Panc1 (cell line): ENCODE data around the gene SNRNP70. TPM values are rescaled to one million over a fixed set of nuclear protein-coding genes. Genes with fewer than 3 reads are reported as not detected.

Experiments
- ATAC-seq: fragments of 200-7000 bp; cut with Tn5 transposase; 2 replicates; pipeline ENCODE4 v1.9.1; 2020; ENCODE audit warnings: mild to moderate bottlenecking, moderate library complexity
- BruUV-seq: library from RNA; stranded (reverse); fragments of 400-500 nt; replicated peaks from 2 replicates; lab custom pipeline; 2021; lab: Mats Ljungman, UMichigan
- CTCF ChIA-PET: fragments of 300-600 bp; sonication (Branson Sonifier 250); formaldehyde crosslinking; loops from one replicate; lab custom pipeline; 2022; ENCODE audit warnings: antibody characterized with exemption; lab: Charles Lee
- POLR2A ChIA-PET: fragments of 300-600 bp; sonication (Branson Sonifier 250); formaldehyde crosslinking; loops from one replicate; lab custom pipeline; 2022; ENCODE audit warnings: antibody characterized with exemption; lab: Charles Lee
- DNase-seq: peaks from one replicate; pipeline ENCODE4 v3.0.0-alpha.2; 2010; ENCODE audit warnings: low read depth, low spot score
- H3K27ac ChIP-seq: 2 replicates; pipeline ENCODE4 v1.5.1; 2011; ENCODE audit warnings: mild to moderate bottlenecking, low read length, inconsistent platforms
- H3K27me3 ChIP-seq: fragments of 200-500 bp; sonication (Bioruptor generic); 2 replicates; pipeline ENCODE4 v1.6.0; 2014; ENCODE audit warnings: low read length, inconsistent platforms; ENCODE audit not compliant: control insufficient read depth, insufficient read depth
- H3K36me3 ChIP-seq: fragments of 200-500 bp; sonication (Bioruptor generic); 2 replicates; pipeline ENCODE4 v1.5.1; 2014; ENCODE audit warnings: inconsistent platforms, mild to moderate bottlenecking, low read length, moderate library complexity; ENCODE audit not compliant: control insufficient read depth, insufficient read depth
- H3K4me1 ChIP-seq: 2 replicates; pipeline ENCODE4 v1.5.1; 2011; ENCODE audit warnings: inconsistent platforms, mild to moderate bottlenecking, low read length, moderate library complexity; ENCODE audit not compliant: control insufficient read depth, insufficient read depth
- H3K4me3 ChIP-seq, 2 experiments: 2 replicates each; pipeline ENCODE4 v1.5.1; 2011 to 2012; ENCODE audit warnings: low read depth in 2 of 2, low read length in 2 of 2, mild to moderate bottlenecking in 2 of 2, inconsistent platforms in 1 of 2, moderate library complexity in 1 of 2
- H3K9me3 ChIP-seq: fragments of 200-500 bp; sonication (Bioruptor generic); 2 replicates; pipeline ENCODE4 v1.5.1; 2014; ENCODE audit warnings: low read depth, mild to moderate bottlenecking, inconsistent platforms, low read length, moderate library complexity; ENCODE audit not compliant: control insufficient read depth, insufficient read depth
- POLR2AphosphoS5 ChIP-seq: IDR thresholded peaks from 2 replicates; pipeline ENCODE4 v1.6.1; 2012; ENCODE audit warnings: mild to moderate bottlenecking, low read depth, low read length, moderate library complexity
- SIN3A ChIP-seq: IDR thresholded peaks from 2 replicates; pipeline ENCODE4 v1.6.1; 2012; ENCODE audit warnings: low read depth, mild to moderate bottlenecking, low read length, moderate library complexity, borderline replicate concordance; ENCODE audit not compliant: insufficient read depth
- TCF7L2 ChIP-seq: IDR thresholded peaks from 2 replicates; pipeline ENCODE4 v1.6.1; 2011; ENCODE audit warnings: mild to moderate bottlenecking, low read depth, low read length, inconsistent platforms
- in situ Hi-C: cut with HindIII; loops from 2 replicates; pipeline ENCODE4 v1.10.0; 2016; ENCODE audit warnings: low sequenced_read_pairs, low pct_unique_long_range_greater_than_20kb
- intact Hi-C: fragments of 100-400 bp; cut with micrococcal nuclease; formaldehyde crosslinking; loops from one replicate; pipeline ENCODE4 v1.10.0; 2022; ENCODE audit not compliant: unreplicated experiment
- total RNA-seq: library from RNA; stranded (reverse); gene quantifications from one replicate; pipeline ENCODE4 v1.2.1, GENCODE V29; 2021; ENCODE audit not compliant: unreplicated experiment
- TF ChIP-seq, protein P1 (sequence below): fragments of 450-650 bp; IDR thresholded peaks from 2 replicates; pipeline ENCODE4 v1.5.1; 2017; ENCODE audit warnings: mild to moderate bottlenecking
- TF ChIP-seq, protein P2 (sequence below), 2 experiments: IDR thresholded peaks; 2 replicates each; pipeline ENCODE4 v1.6.1; 2011 to 2012; ENCODE audit warnings: low read depth in 2 of 2, control low read depth in 1 of 2, low read length in 1 of 2, mild to moderate bottlenecking in 1 of 2, moderate library complexity in 1 of 2; ENCODE audit not compliant: insufficient read depth in 1 of 2

Gene SNRNP70
- total RNA-seq, 1 experiment from 2014 or later = 180 TPM

DNA sequence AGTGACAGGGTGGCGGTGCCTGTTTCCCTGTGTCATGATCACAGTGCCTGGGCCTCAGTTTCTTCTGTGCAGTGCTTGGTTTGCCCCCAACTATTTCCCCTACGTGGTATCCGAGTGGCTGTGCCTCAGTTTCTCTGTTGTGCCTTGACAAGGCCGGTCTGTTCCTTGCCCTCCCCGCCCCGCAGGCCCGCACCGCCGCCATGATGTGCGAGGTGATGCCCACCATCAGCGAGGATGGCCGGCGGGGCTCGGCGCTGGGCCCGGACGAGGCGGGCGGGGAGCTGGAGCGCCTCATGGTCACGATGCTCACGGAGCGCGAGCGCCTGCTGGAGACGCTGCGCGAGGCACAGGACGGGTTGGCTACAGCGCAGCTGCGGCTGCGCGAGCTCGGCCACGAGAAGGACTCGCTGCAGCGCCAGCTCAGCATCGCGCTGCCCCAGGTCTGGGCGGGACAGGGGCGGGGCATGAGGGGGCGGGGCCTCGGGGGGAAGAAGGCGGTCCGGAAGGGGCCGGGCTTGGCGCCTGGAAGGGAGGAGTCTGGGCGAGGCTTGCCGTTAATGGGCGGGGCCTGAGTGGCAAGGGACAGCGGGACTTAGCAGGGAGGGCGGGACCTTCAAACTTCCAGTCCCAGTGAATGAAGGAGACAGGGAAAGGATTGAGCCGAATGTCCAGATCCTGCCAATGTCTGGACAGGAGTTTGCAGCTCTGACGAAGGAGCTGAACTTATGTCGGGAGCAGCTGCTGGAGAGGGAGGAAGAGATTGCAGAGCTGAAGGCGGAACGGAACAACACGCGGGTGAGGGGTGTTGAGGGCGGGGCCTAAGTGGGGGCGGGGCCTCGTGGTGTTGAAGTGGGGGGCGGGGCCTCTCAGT lies 42.7 kb downstream of the SNRNP70 start:
- ChIA-PET CTCF (interaction anchor here (0.6 to 1.0 kb wide), 6 partner anchors 14 to 301 kb away, joined by 3 to 10 read pairs (median 4); partner anchors contain the start of gene LIN7B), POLR2A (interaction anchor here (0.6 to 0.9 kb wide), 4 partner anchors 8 to 251 kb away, joined by 3 to 8 read pairs (median 4); partner anchors contain the start of gene RUVBL2)
- Histone ChIP-seq H3K27me3 (no peaks in the 10 kb centered on the region), H3K27ac (peak overlapping the region; percentile 48), H3K36me3 (no peaks in the 10 kb centered on the region), H3K4me1 (0 out of 2 replicates have a peak, but pooled peaks cover 3% of the 10 kb centered on the region), H3K9me3 (no peaks in the 10 kb centered on the region), H3K4me3 (peak overlapping the region; percentile 39 to 67)
- BruUV-seq = no TSS peak
- TF ChIP-seq, protein P1, sequence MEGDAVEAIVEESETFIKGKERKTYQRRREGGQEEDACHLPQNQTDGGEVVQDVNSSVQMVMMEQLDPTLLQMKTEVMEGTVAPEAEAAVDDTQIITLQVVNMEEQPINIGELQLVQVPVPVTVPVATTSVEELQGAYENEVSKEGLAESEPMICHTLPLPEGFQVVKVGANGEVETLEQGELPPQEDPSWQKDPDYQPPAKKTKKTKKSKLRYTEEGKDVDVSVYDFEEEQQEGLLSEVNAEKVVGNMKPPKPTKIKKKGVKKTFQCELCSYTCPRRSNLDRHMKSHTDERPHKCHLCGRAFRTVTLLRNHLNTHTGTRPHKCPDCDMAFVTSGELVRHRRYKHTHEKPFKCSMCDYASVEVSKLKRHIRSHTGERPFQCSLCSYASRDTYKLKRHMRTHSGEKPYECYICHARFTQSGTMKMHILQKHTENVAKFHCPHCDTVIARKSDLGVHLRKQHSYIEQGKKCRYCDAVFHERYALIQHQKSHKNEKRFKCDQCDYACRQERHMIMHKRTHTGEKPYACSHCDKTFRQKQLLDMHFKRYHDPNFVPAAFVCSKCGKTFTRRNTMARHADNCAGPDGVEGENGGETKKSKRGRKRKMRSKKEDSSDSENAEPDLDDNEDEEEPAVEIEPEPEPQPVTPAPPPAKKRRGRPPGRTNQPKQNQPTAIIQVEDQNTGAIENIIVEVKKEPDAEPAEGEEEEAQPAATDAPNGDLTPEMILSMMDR = no peak
- 0 out of 2 replicates have a peak, but pooled peaks have one; percentile 24 for TF ChIP-seq SIN3A
- TF ChIP-seq, protein P2, sequence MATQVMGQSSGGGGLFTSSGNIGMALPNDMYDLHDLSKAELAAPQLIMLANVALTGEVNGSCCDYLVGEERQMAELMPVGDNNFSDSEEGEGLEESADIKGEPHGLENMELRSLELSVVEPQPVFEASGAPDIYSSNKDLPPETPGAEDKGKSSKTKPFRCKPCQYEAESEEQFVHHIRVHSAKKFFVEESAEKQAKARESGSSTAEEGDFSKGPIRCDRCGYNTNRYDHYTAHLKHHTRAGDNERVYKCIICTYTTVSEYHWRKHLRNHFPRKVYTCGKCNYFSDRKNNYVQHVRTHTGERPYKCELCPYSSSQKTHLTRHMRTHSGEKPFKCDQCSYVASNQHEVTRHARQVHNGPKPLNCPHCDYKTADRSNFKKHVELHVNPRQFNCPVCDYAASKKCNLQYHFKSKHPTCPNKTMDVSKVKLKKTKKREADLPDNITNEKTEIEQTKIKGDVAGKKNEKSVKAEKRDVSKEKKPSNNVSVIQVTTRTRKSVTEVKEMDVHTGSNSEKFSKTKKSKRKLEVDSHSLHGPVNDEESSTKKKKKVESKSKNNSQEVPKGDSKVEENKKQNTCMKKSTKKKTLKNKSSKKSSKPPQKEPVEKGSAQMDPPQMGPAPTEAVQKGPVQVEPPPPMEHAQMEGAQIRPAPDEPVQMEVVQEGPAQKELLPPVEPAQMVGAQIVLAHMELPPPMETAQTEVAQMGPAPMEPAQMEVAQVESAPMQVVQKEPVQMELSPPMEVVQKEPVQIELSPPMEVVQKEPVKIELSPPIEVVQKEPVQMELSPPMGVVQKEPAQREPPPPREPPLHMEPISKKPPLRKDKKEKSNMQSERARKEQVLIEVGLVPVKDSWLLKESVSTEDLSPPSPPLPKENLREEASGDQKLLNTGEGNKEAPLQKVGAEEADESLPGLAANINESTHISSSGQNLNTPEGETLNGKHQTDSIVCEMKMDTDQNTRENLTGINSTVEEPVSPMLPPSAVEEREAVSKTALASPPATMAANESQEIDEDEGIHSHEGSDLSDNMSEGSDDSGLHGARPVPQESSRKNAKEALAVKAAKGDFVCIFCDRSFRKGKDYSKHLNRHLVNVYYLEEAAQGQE (IDR thresholded peaks at IDR 0.05; ENCODE audit: insufficient read depth in 1 of 2, low read depth in 2 of 2, low read length in 1 of 2) = peak in 1 of 2 experiments; percentile 34; a peak in 1 of 4 replicates
- ATAC-seq (peak; percentile 95), DNase-seq (no peak)
- intact Hi-C loops (no loop called here), in situ Hi-C loops (no loop called here)

DNA sequence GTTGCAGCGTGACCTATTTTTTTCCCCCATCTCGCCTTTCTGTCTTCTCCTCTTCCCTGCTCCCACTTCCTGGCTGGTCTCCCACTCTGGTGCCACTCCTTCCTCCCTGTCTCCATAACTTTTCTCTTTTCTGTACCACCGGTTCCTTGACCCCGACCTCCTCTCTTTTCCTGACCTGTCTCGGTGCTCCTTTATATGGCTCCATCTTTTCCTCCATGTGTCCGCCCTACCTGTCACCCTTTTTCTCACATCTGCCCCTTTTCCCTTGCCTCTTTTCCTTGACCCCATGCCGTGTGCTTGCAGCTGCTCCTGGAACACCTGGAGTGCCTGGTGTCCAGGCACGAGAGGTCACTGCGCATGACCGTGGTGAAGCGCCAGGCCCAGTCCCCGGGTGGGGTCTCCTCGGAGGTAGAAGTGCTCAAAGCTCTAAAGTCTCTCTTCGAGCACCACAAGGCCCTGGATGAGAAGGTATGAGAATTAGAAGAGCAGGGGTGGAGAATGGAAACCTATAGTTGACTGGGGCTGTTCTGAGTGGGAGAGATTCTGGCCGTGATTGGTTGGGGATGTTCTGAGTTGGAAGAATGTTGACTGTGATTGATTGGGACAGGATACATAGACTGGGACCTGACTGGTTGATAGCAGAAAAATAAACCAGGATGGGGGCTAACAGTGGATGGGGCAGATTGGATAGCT lies 43.4 kb downstream of the SNRNP70 start:
- peak overlapping the region; percentile 82 for H3K27ac ChIP-seq
- TF ChIP-seq, protein P2 (IDR thresholded peaks at IDR 0.05; ENCODE audit: insufficient read depth in 1 of 2, low read depth in 2 of 2, low read length in 1 of 2) = no peak
- TF ChIP-seq POLR2AphosphoS5 (no peak), SIN3A (no peak), TCF7L2 (no peak)
- TF ChIP-seq, protein P1 = no peak
- H3K4me3 ChIP-seq = peak overlapping the region; percentile 39 to 67
- in situ Hi-C loops = no loop called here
- POLR2A ChIA-PET = interaction anchor here (0.9 kb wide), 1 partner anchor 9 kb away, joined by 3 read pairs; no protein-coding TSS in a partner anchor
- no TSS peak for BruUV-seq
- H3K9me3 ChIP-seq = no peaks in the 10 kb centered on the region
- no peak for ATAC-seq
- CTCF ChIA-PET = interaction anchor here (1.0 kb wide), 2 partner anchors 166 to 301 kb away, joined by 5 to 8 read pairs; no protein-coding TSS in a partner anchor
- H3K36me3 ChIP-seq = no peaks in the 10 kb centered on the region
- no peaks in the 10 kb centered on the region for H3K27me3 ChIP-seq
- intact Hi-C loops = no loop called here
- no peak for DNase-seq
- 0 out of 2 replicates have a peak, but pooled peaks cover 3% of the 10 kb centered on the region for H3K4me1 ChIP-seq
